Measurements from ENCODE around the gene SORCS1. TPM values are rescaled to one million over a fixed set of nuclear protein-coding genes. Genes with fewer than 3 reads are reported as not detected.

The SORCS1 gene
- total and polyA plus RNA-seq, 2 experiments from 2014 or later, result 2.9 to 8.9 TPM

GRCh38 chr10:106872176-106872575, 292.3 kb downstream of the SORCS1 start:
- Histone ChIP-seq H3K4me2 (no peak overlapping the region), H3K27me3 (ENCODE audit: insufficient read depth) (no peaks in the 10 kb centered on the region), H3K27ac (ENCODE audit: low read depth) (no peak overlapping the region), H3K4me1 (ENCODE audit: insufficient read depth) (no peaks in the 10 kb centered on the region), H3K9me2 (ENCODE audit: insufficient read depth) (0 out of 2 replicates have a peak, but pooled peaks cover 4% of the 10 kb centered on the region), H2AFZ (no peak overlapping the region), H3K36me3 (ENCODE audit: insufficient read depth) (no peaks in the 10 kb centered on the region; the same call in 1 of the 2 replicates), H3F3A (replicated peaks; ENCODE audit: low read depth) (no peaks in the 10 kb centered on the region), H3K4me3 (no peak overlapping the region), H4K20me1 (replicated peaks; ENCODE audit: insufficient read depth) (no peaks in the 10 kb centered on the region), H3K79me2 (replicated peaks; ENCODE audit: insufficient read depth) (no peaks in the 10 kb centered on the region)
- DNase-seq (ENCODE audit: low spot score) (no peak), ATAC-seq (no peak)
- Mint-ChIP-seq H3K4me1 (no peaks in the 10 kb centered on the region; the same call in 2 of the 3 replicates), H3K4me3 (no peak overlapping the region), H3K27me3 (ENCODE audit: insufficient read depth, low read depth, poor library complexity) (peaks cover 2% of the 10 kb centered on the region), H3K36me3 (ENCODE audit: low read depth) (peaks cover 3% of the 10 kb centered on the region; the same call in 2 of the 3 replicates), H3K27ac (no peak overlapping the region), H3K9me3 (peaks cover 10% of the 10 kb centered on the region; the same call in 2 of the 3 replicates)
- TF ChIP-seq ZNF462 (CRISPR knock-in tag; IDR thresholded peaks at IDR 0.05) (no peak), EZH2phosphoT487 (IDR thresholded peaks at IDR 0.05; ENCODE audit: unreplicated experiment) (no peak), CTCF (conservative IDR thresholded peaks at IDR 0.05; ENCODE audit: low read depth in 2 of 2) (no peak), CREB1 (CRISPR knock-in tag; IDR thresholded peaks at IDR 0.05; ENCODE audit: low read depth) (no peak), ZNF114 (CRISPR knock-in tag; IDR thresholded peaks at IDR 0.05) (no peak), JUNB (IDR thresholded peaks at IDR 0.05; ENCODE audit: unreplicated experiment) (no peak), ZNF331 (CRISPR knock-in tag; IDR thresholded peaks at IDR 0.05; ENCODE audit: low read depth) (no peak), NANOG (IDR thresholded peaks at IDR 0.05; ENCODE audit: borderline replicate concordance) (no peak), EZH2 (IDR thresholded peaks at IDR 0.05; ENCODE audit: low read depth, unreplicated experiment) (no peak), STAT1 (IDR thresholded peaks at IDR 0.05; ENCODE audit: unreplicated experiment) (no peak), ETS1 (IDR thresholded peaks at IDR 0.05) (no peak)

Data from GM23338 (cell line).